Adrenal gland (tissue), 12 donors: ENCODE data around the gene KIAA1958. TPM values are rescaled to one million over a fixed set of nuclear protein-coding genes. Genes with fewer than 3 reads are reported as not detected.

Experiments used
- DNase-seq, 7 donors: peaks; one replicate each; pipeline ENCODE4 v3.0.0-alpha.2; 2019 to 2020
- H3K27ac ChIP-seq, 5 donors: fragments of 200-600 bp; sonication (generic) in 4 of 5; 1 replicate in 3 of 5; 2 replicates in 2 of 5; pipeline versions ENCODE4 v1.5.1 to v1.8.0; 2016 to 2020; ENCODE audit warnings: mild to moderate bottlenecking in 1 of 5
- H3K27me3 ChIP-seq: fragments of 200-600 bp; 2 replicates; pipeline ENCODE4 v1.8.0; 2021
- H3K36me3 ChIP-seq, 2 donors: fragments of 200-600 bp; replicated peaks in 1 of 2; 1 replicate in 1 of 2; 2 replicates in 1 of 2; pipeline versions ENCODE4 v1.5.1 to v1.8.0; 2018 to 2022
- H3K4me1 ChIP-seq, 2 donors: fragments of 200-600 bp; replicated peaks in 1 of 2; 1 replicate in 1 of 2; 2 replicates in 1 of 2; pipeline versions ENCODE4 v1.5.1 to v1.8.0; 2018 to 2021
- H3K4me3 ChIP-seq, 4 donors: fragments of 200-600 bp; sonication (generic) in 3 of 4; one replicate each; pipeline ENCODE4 v1.5.1; 2016 to 2018
- H3K9me3 ChIP-seq, 3 donors: fragments of 200-600 bp; sonication (generic) in 1 of 3; replicated peaks in 1 of 3; 1 replicate in 2 of 3; 2 replicates in 1 of 3; pipeline versions ENCODE4 v1.5.1 to v1.8.0; 2016 to 2021
- POLR2A ChIP-seq, 2 donors: fragments of 450-650 bp; IDR thresholded peaks; one replicate each; pipeline ENCODE4 v1.6.1; 2017; ENCODE audit warnings: antibody characterized with exemption in 2 of 2, mild to moderate bottlenecking in 2 of 2, moderate library complexity in 1 of 2
- WGBS, 4 donors: extraction: QIAGEN DNeasy Blood & Tissue Kit in 2 of 4; methylation state at CpG; one replicate each; pipeline versions ENCODE4 v1.1.5 to v1.1.7; 2013 to 2017; 5-methylcytosine and 5-hydroxymethylcytosine counted together
- intact Hi-C, 2 donors: fragments of 100-400 bp; cut with DNase I; formaldehyde crosslinking; loops; one replicate each; pipeline versions ENCODE4 v1.14.1 to v1.15.0; 2022 to 2023
- polyA plus RNA-seq, 3 donors: library from polyadenylated mRNA; stranded (reverse); fragments of 200-250 nt in 2 of 3; fragments of 350-450 nt in 1 of 3; fragmentation: Illumina TruSeq in 1 of 3; extraction: RNeasy Lipid Tissue Mini Kit (QIAGEN cat#74804) in 1 of 3; gene quantifications; one replicate each; pipeline ENCODE4 v1.2.3, GENCODE V29; 2013 to 2014
- total RNA-seq, 9 donors: library from RNA; depleted of rRNA in 4 of 9; stranded (reverse); fragments of >200 nt in 4 of 9; fragments of 120-200 nt in 1 of 9; fragmentation: NEBNext Ultra II Directional in 1 of 9; extraction: Animal tissue kit (Norgen Biotek cat#: 25700) in 1 of 9; gene quantifications; one replicate each; pipeline versions ENCODE4 v1.1.0 to v1.2.4, GENCODE V29; 2013 to 2023
- TF ChIP-seq, protein P1 (sequence below), 6 experiments: fragments of 450-650 bp in 4 of 6; fragments of 200-600 bp in 2 of 6; sonication (generic) in 1 of 6; IDR thresholded peaks; 1 replicate in 5 of 6; 2 replicates in 1 of 6; pipeline versions ENCODE4 v1.5.1 to v1.8.0; 2016 to 2021; ENCODE audit warnings: antibody characterized with exemption in 6 of 6, mild to moderate bottlenecking in 2 of 6, moderate library complexity in 1 of 6
- donor health status: healthy with polysubstance abuse.
- donor health status: Bipolar disorder and iron deficiency.
- donor health status: DM: yes; HTN: yes; CAD: no.
- donor health status: DM: no; HTN: no; CAD: no.
- donor health status: DM: no; HTN: no; CAD: no.
- donor health status: DM: yes; HTN: yes; CAD: no.

Gene KIAA1958
- total and polyA plus RNA-seq, 12 donors: 3.5 to 67.2 (median 30.0) TPM

DNA sequence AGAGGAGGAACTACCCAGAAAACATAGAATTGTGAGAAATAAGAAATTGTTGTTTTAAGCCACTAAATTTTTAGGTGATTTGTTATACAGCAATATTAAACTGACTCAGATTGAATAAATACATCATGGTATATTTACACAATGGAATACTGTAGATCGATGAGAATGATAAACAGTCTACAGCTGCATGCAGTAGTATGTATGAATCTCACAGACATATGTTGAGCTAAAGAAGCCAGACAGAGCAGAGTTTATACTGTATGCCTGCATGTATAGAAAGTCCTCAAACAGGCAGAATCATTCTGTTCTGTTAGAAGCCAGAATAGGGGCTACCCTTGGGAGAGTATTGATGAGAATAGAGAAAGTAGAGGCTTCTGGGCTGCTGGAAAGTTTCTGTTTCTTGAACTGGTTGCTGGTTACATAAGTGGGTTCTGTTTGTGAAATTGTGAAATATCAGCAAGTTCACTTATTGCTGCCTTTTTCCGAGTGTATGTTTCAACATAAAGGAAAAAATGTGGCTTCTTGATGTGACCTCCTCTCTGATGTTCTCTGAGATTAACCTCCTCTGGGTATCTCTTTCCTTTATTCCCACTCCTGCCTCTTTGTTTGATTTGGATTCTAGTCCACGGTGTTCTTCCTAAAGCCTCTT, 9.6 kb downstream of the KIAA1958 start:
- Histone ChIP-seq H3K27ac (peak overlapping the region in 3 of 5 donors; percentile 56 to 69 (median 66)), H3K4me1 (peaks cover 46 to 69% of the 10 kb centered on the region in 2 donors), H3K27me3 (no peaks in the 10 kb centered on the region), H3K4me3 (no peak overlapping the region), H3K36me3 (no peaks in the 10 kb centered on the region), H3K9me3 (peaks cover 0 to 4% (median 0%) of the 10 kb centered on the region in 3 donors)
- TF ChIP-seq, protein P1, sequence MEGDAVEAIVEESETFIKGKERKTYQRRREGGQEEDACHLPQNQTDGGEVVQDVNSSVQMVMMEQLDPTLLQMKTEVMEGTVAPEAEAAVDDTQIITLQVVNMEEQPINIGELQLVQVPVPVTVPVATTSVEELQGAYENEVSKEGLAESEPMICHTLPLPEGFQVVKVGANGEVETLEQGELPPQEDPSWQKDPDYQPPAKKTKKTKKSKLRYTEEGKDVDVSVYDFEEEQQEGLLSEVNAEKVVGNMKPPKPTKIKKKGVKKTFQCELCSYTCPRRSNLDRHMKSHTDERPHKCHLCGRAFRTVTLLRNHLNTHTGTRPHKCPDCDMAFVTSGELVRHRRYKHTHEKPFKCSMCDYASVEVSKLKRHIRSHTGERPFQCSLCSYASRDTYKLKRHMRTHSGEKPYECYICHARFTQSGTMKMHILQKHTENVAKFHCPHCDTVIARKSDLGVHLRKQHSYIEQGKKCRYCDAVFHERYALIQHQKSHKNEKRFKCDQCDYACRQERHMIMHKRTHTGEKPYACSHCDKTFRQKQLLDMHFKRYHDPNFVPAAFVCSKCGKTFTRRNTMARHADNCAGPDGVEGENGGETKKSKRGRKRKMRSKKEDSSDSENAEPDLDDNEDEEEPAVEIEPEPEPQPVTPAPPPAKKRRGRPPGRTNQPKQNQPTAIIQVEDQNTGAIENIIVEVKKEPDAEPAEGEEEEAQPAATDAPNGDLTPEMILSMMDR (IDR thresholded peaks at IDR 0.05): no peak
- TF ChIP-seq POLR2A (IDR thresholded peaks at IDR 0.05): no peak
- intact Hi-C loops: loop anchor here in 1 of 2 donors (10.0 kb wide), 1 partner anchor 49 kb away; no protein-coding TSS in a partner anchor
- WGBS, 4 donors: 67 to 81% (median 68%) methylated on average over 3 of the region's 3 CpGs
- DNase-seq: no peak

DNA sequence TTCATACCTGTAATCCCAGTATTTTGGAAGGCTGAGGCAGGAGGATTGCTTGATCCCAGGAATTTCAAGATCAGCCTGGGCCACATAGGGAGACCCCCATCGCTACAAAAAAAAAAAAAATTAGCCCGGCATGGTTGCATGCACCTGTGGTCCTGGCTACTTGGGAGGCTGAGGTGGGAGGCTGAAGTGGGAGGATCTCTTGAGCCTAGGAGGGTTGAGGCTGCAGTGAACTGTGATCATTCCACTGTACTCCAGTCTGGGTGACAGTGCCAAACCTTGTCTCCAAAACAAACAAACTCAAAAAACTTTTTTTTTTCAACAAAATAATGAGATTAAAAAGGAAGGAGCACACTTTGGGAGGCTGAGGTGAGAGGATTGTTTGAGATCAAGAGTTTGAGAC, 14.2 kb downstream of the KIAA1958 start:
- TF ChIP-seq POLR2A (IDR thresholded peaks at IDR 0.05): no peak
- TF ChIP-seq, protein P1 (IDR thresholded peaks at IDR 0.05): no peak
- Histone ChIP-seq H3K4me3 (peak overlapping the region in 1 of 4 donors; percentile 21), H3K4me1 (peaks cover 14 to 49% of the 10 kb centered on the region in 2 donors), H3K27me3 (no peaks in the 10 kb centered on the region), H3K9me3 (no peaks in the 10 kb centered on the region), H3K27ac (peak overlapping the region in 3 of 5 donors; percentile 3 to 47 (median 31)), H3K36me3 (no peaks in the 10 kb centered on the region)
- no peak for DNase-seq
- intact Hi-C loops: no loop called here
- WGBS, 4 donors: 92 to 99% (median 97%) methylated on average over 2 of the region's 2 CpGs

DNA sequence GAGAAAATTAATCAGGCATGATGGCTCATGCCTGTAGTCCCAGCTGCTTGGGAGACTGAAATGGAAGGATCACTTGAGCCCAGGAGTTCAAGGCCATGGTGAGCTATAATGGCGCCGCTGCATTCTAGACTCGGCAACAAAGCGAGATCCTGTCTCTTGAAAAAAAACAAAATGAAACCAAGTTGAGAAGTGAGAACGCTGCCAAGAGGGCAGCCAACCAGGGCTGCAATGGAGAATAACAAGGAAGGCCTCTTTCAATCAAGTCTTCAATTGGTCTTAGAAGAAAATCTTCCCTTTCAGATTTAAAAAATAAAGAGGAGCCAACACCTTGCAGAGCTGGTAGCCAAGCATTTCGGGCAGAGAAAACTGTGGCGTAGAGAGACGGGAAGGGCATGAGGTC, 14.7 kb downstream of the KIAA1958 start:
- H3K27me3 ChIP-seq: no peaks in the 10 kb centered on the region
- no peaks in the 10 kb centered on the region for H3K9me3 ChIP-seq
- peak in 3 of 7 donors; percentile 27 to 36 (median 34) for DNase-seq
- H3K27ac ChIP-seq: peak overlapping the region in 3 of 5 donors; percentile 3 to 47 (median 31)
- no peaks in the 10 kb centered on the region for H3K36me3 ChIP-seq
- WGBS, 4 donors: 59 to 75% (median 61%) methylated on average over 8 of the region's 8 CpGs
- peak overlapping the region in 1 of 4 donors; percentile 21 for H3K4me3 ChIP-seq
- TF ChIP-seq, protein P1 (IDR thresholded peaks at IDR 0.05): no peak
- TF ChIP-seq POLR2A (IDR thresholded peaks at IDR 0.05): no peak
- H3K4me1 ChIP-seq: peaks cover 10 to 45% of the 10 kb centered on the region in 2 donors
- intact Hi-C loops: no loop called here

DNA sequence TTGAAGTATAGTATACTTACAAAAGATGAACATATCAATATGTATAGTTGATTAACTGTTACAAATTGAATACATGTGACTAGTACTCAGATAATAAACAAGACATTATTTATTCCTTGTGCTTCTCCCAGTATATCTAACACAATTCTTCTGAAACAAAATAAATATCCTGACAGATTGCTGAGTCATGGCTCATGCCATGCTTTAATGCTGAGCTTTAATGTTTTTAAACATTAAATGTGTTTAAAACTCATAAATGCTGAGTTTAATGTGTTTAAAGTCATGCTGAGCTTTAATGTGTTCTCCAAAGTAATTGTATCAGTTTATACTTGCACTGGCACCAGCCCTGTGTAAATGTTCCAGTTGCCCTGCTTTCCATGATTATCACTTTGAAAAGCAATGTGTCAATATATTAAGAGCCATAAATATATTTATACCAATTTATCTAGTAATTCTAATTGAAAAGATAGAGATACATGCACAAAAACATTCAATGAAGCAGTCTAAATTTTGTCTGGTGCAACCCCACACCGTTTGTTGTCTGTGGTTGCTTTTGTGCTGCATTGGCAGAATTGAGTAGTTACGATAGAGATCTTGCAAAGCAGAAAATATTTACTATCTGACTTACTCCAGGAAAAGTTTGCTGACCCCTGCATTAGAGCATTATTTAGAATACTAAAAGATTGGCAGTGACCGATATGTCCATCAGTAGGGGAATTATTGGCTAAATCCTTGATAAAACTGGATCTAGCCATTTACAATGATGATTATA, 15.7 kb downstream of the KIAA1958 start:
- H3K27ac ChIP-seq: no peak overlapping the region
- no peak overlapping the region for H3K4me3 ChIP-seq
- DNase-seq: no peak
- peaks cover 10 to 45% of the 10 kb centered on the region in 2 donors for H3K4me1 ChIP-seq
- no peaks in the 10 kb centered on the region for H3K36me3 ChIP-seq
- no peak for TF ChIP-seq POLR2A (IDR thresholded peaks at IDR 0.05)
- TF ChIP-seq, protein P1 (IDR thresholded peaks at IDR 0.05): no peak
- 71 to 85% (median 77%) methylated on average over 3 of the region's 3 CpGs for WGBS, 4 donors
- H3K27me3 ChIP-seq: no peaks in the 10 kb centered on the region
- intact Hi-C loops: no loop called here
- H3K9me3 ChIP-seq: no peaks in the 10 kb centered on the region
